Astrocyte (in vitro differentiated cells and primary cell): ENCODE data around the gene IGSF10. TPM values are rescaled to one million over a fixed set of nuclear protein-coding genes. Genes with fewer than 3 reads are reported as not detected.

Experiments used
- DNase-seq: peaks from one replicate; pipeline ENCODE4 v3.0.0-alpha.2; 2010; ENCODE audit warnings: low read depth
- FAIRE-seq: peaks from 2 replicates; lab custom pipeline; 2011; peaks lifted over from hg19 to GRCh38; lab: Jason Lieb, UNC
- H2AFZ ChIP-seq: 2 replicates; pipeline ENCODE4 v1.6.0; 2012; ENCODE audit warnings: low read depth, low read length, inconsistent platforms
- H3K27ac ChIP-seq: 2 replicates; pipeline ENCODE4 v1.5.1; 2011; ENCODE audit warnings: low read depth, low read length, inconsistent platforms
- H3K27me3 ChIP-seq: 2 replicates; pipeline ENCODE4 v1.6.0; 2011; ENCODE audit warnings: low read length, inconsistent platforms; ENCODE audit not compliant: insufficient read depth
- H3K36me3 ChIP-seq: 2 replicates; pipeline ENCODE4 v1.5.1; 2011; ENCODE audit warnings: low read length, inconsistent platforms; ENCODE audit not compliant: insufficient read depth
- H3K4me1 ChIP-seq: 2 replicates; pipeline ENCODE4 v1.5.1; 2011; ENCODE audit warnings: low read length, inconsistent platforms; ENCODE audit not compliant: insufficient read depth
- H3K4me2 ChIP-seq: 2 replicates; pipeline ENCODE4 v1.6.0; 2012; ENCODE audit warnings: low read length, inconsistent platforms
- H3K4me3 ChIP-seq: 2 replicates; pipeline ENCODE4 v1.5.1; 2011; ENCODE audit warnings: low read depth, mild to moderate bottlenecking, low read length, inconsistent platforms; ENCODE audit not compliant: insufficient read depth
- H3K79me2 ChIP-seq: 2 replicates; pipeline ENCODE4 v1.6.0; 2012; ENCODE audit warnings: mild to moderate bottlenecking, low read length, inconsistent platforms; ENCODE audit not compliant: insufficient read depth
- H3K9ac ChIP-seq: 2 replicates; pipeline ENCODE4 v1.6.0; 2012; ENCODE audit warnings: mild to moderate bottlenecking, low read length, inconsistent platforms
- H3K9me3 ChIP-seq: 2 replicates; pipeline ENCODE4 v1.5.1; 2012; ENCODE audit warnings: low read depth, mild to moderate bottlenecking, low read length, inconsistent platforms; ENCODE audit not compliant: insufficient read depth
- H4K20me1 ChIP-seq: 2 replicates; pipeline ENCODE4 v1.6.0; 2012; ENCODE audit warnings: low read length, inconsistent platforms; ENCODE audit not compliant: insufficient read depth
- H3K27ac Mint-ChIP-seq: one replicate; pipeline ENCODE4 v1.8.0; 2021; ENCODE audit warnings: mild to moderate bottlenecking, mixed read lengths; ENCODE audit not compliant: unreplicated experiment
- H3K27me3 Mint-ChIP-seq: one replicate; pipeline ENCODE4 v1.8.0; 2021; ENCODE audit warnings: low read depth, mixed read lengths; ENCODE audit not compliant: unreplicated experiment
- H3K36me3 Mint-ChIP-seq: one replicate; pipeline ENCODE4 v1.8.0; 2021; ENCODE audit warnings: low read depth, mixed read lengths; ENCODE audit not compliant: unreplicated experiment
- H3K4me1 Mint-ChIP-seq: one replicate; pipeline ENCODE4 v1.8.0; 2021; ENCODE audit warnings: low read depth, mixed read lengths; ENCODE audit not compliant: unreplicated experiment
- H3K4me3 Mint-ChIP-seq: one replicate; pipeline ENCODE4 v1.8.0; 2021; ENCODE audit warnings: mild to moderate bottlenecking, moderate library complexity, mixed read lengths; ENCODE audit not compliant: unreplicated experiment
- H3K9me3 Mint-ChIP-seq: one replicate; pipeline ENCODE4 v1.8.0; 2021; ENCODE audit warnings: mild to moderate bottlenecking, mixed read lengths; ENCODE audit not compliant: unreplicated experiment
- EZH2 ChIP-seq: IDR thresholded peaks from 2 replicates; pipeline ENCODE4 v1.6.1; 2012; ENCODE audit warnings: mild to moderate bottlenecking, low read length, inconsistent platforms; ENCODE audit not compliant: insufficient read depth
- total RNA-seq: library from RNA; stranded (reverse); gene quantifications from 2 replicates; pipeline ENCODE4 v1.2.1, GENCODE V29; 2021
- TF ChIP-seq, protein P1 (sequence below): IDR thresholded peaks from 2 replicates; pipeline ENCODE4 v1.5.1; 2011; ENCODE audit warnings: low read depth, mild to moderate bottlenecking, inconsistent platforms, low read length, moderate library complexity; ENCODE audit not compliant: insufficient read depth

Gene IGSF10
- total RNA-seq, 1 donor from 2014 or later, result 0.84 TPM

DNA sequence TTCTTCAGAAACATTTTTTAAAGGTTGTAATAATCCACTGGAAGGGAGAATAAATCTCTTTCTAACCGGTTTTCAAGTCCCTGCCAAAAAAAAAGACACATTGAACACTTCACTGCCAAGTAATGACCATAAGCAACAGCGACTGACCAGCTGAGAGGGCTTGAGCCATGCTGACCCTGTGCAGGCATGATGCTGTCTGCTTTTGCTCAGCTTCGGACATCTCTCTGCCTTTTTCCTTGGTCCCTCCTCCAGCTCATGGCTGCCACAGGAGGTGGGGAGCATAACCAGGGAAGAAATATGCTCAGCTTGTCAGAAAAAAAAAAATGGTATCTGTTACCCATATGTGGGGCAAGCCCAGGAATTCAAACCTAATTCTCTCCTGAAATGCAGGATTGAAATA lies 1.5 kb downstream of the IGSF10 start:
- FAIRE-seq, result no peak

DNA sequence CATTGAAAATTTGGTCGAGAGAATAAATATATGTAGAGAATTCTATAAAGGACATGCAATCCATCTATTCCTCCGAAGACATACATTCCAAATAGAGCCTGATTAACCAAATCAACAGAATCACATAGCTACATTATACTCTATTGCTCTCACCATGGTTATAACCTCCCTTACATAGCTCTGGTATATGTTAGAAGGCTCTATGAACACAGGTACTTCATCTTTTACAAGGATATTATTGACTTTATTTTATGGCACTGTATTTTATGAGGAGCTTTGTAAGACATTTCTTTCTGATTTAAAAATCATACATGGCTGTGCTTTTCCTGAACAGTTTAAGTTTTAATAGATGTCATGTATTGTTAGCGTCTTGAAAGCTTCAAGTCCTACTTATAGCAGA lies 4.8 kb downstream of the IGSF10 start:
- Histone ChIP-seq H3K4me2 (no peak overlapping the region), H4K20me1 (no peaks in the 10 kb centered on the region), H3K4me1 (peaks cover 3% of the 10 kb centered on the region), H3K27ac (no peak overlapping the region), H3K9me3 (no peaks in the 10 kb centered on the region), H3K4me3 (no peak overlapping the region), H3K9ac (no peak overlapping the region), H3K79me2 (no peaks in the 10 kb centered on the region), H3K27me3 (peaks cover under 1% of the 10 kb centered on the region), H3K36me3 (no peaks in the 10 kb centered on the region), H2AFZ (no peak overlapping the region)
- TF ChIP-seq, protein P1, sequence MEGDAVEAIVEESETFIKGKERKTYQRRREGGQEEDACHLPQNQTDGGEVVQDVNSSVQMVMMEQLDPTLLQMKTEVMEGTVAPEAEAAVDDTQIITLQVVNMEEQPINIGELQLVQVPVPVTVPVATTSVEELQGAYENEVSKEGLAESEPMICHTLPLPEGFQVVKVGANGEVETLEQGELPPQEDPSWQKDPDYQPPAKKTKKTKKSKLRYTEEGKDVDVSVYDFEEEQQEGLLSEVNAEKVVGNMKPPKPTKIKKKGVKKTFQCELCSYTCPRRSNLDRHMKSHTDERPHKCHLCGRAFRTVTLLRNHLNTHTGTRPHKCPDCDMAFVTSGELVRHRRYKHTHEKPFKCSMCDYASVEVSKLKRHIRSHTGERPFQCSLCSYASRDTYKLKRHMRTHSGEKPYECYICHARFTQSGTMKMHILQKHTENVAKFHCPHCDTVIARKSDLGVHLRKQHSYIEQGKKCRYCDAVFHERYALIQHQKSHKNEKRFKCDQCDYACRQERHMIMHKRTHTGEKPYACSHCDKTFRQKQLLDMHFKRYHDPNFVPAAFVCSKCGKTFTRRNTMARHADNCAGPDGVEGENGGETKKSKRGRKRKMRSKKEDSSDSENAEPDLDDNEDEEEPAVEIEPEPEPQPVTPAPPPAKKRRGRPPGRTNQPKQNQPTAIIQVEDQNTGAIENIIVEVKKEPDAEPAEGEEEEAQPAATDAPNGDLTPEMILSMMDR, result no peak
- TF ChIP-seq EZH2, result no peak
- Mint-ChIP-seq H3K4me1 (no peaks in the 10 kb centered on the region), H3K4me3 (no peak overlapping the region), H3K36me3 (no peaks in the 10 kb centered on the region), H3K9me3 (peaks cover 3% of the 10 kb centered on the region), H3K27ac (no peak overlapping the region), H3K27me3 (peaks cover 3% of the 10 kb centered on the region)
- no peak for DNase-seq
- no peak for FAIRE-seq

More for the DNA sequence above, 1.5 kb downstream of the IGSF10 start:
- H3K36me3 ChIP-seq, result no peaks in the 10 kb centered on the region
- no peak overlapping the region for H3K27ac ChIP-seq
- H3K4me3 ChIP-seq, result no peak overlapping the region
- H3K4me2 ChIP-seq, result no peak overlapping the region
- Mint-ChIP-seq H3K36me3 (no peaks in the 10 kb centered on the region), H3K9me3 (no peaks in the 10 kb centered on the region), H3K27me3 (peaks cover 13% of the 10 kb centered on the region), H3K27ac (no peak overlapping the region), H3K4me1 (no peaks in the 10 kb centered on the region), H3K4me3 (no peak overlapping the region)
- no peaks in the 10 kb centered on the region for H4K20me1 ChIP-seq
- TF ChIP-seq EZH2, result no peak
- TF ChIP-seq, protein P1, result no peak
- DNase-seq, result no peak
- no peaks in the 10 kb centered on the region for H3K9me3 ChIP-seq
- H2AFZ ChIP-seq, result no peak overlapping the region
- H3K79me2 ChIP-seq, result no peaks in the 10 kb centered on the region
- H3K4me1 ChIP-seq, result peaks cover 6% of the 10 kb centered on the region
- peaks cover 9% of the 10 kb centered on the region for H3K27me3 ChIP-seq
- H3K9ac ChIP-seq, result no peak overlapping the region

DNA sequence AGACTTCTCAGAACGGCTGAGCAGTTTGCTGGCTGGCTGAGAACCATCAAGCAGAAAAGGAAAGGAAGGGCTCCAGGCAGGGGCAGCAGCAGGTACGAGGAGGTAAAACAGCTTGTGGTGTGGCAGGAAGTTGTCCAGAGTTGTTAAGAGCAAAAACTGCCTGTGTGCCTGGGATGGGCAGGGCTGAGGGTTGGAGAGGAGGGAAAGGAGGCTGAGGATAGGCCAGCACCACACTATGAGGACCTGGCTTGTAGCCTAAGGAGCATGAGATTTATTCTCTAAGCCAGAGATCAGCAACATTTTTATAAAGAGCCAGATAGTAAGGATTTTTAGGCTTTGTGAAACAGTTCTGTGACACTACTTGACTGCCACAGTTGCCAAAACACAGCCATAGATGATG lies 8.0 kb downstream of the IGSF10 start:
- FAIRE-seq, result no peak
- no peaks in the 10 kb centered on the region for H4K20me1 ChIP-seq
- no peaks in the 10 kb centered on the region for H3K36me3 ChIP-seq
- Mint-ChIP-seq H3K4me3 (no peak overlapping the region), H3K4me1 (no peaks in the 10 kb centered on the region), H3K27ac (no peak overlapping the region), H3K27me3 (peaks cover 2% of the 10 kb centered on the region), H3K36me3 (no peaks in the 10 kb centered on the region), H3K9me3 (peaks cover 3% of the 10 kb centered on the region)
- H3K9me3 ChIP-seq, result no peaks in the 10 kb centered on the region
- H3K4me3 ChIP-seq, result no peak overlapping the region
- no peak overlapping the region for H2AFZ ChIP-seq
- DNase-seq, result no peak
- no peaks in the 10 kb centered on the region for H3K4me1 ChIP-seq
- H3K9ac ChIP-seq, result no peak overlapping the region
- no peaks in the 10 kb centered on the region for H3K27me3 ChIP-seq
- H3K27ac ChIP-seq, result no peak overlapping the region
- no peaks in the 10 kb centered on the region for H3K79me2 ChIP-seq
- TF ChIP-seq, protein P1, result no peak
- TF ChIP-seq EZH2, result no peak
- no peak overlapping the region for H3K4me2 ChIP-seq
